ENCODE results near the gene MEOX1. TPM values are rescaled to one million over a fixed set of nuclear protein-coding genes. Genes with fewer than 3 reads are reported as not detected.

MEOX1 gene
- total and polyA plus RNA-seq, 2 of the 4 experiments (the other 2 are of a cell fraction): 0.48 to 0.72 TPM

GRCh38 chr17:43703630-43704029 lies 41.9 kb upstream of the MEOX1 start:
- Histone ChIP-seq H3K9me3 (ENCODE audit: control insufficient read depth, insufficient read depth, low read length) (peaks cover 9% of the 10 kb centered on the region), H3K36me3 (ENCODE audit: control insufficient read depth, insufficient read depth, low read length) (no peaks in the 10 kb centered on the region), H3K9me1 (ENCODE audit: insufficient read depth, low read length) (no peaks in the 10 kb centered on the region), H3K14ac (replicated peaks; ENCODE audit: low read depth, low read length) (no peak overlapping the region), H3K27ac (ENCODE audit: insufficient read depth, low read length) (no peak overlapping the region), H2AFZ (replicated peaks; ENCODE audit: low read length, poor library complexity) (no peak overlapping the region), H2BK20ac (ENCODE audit: low read depth, low read length) (no peak overlapping the region), H4K8ac (ENCODE audit: low read depth in 2 of 2, low read length in 2 of 2) (no peak overlapping the region), H2BK15ac (ENCODE audit: low read depth, low read length) (no peak overlapping the region), H3K9ac (ENCODE audit: low read depth, low read length) (no peak overlapping the region), H3K79me1 (ENCODE audit: low read depth in 1 of 2, low read length in 2 of 2) (no peaks in the 10 kb centered on the region), H3K4me3 (ENCODE audit: insufficient read depth, low read depth, low read length) (no peak overlapping the region), H3K4ac (ENCODE audit: low read depth, low read length) (no peak overlapping the region), H3K4me2 (ENCODE audit: low read depth, low read length) (no peak overlapping the region), H4K5ac (ENCODE audit: low read depth, low read length) (no peak overlapping the region), H3K4me1 (ENCODE audit: control insufficient read depth, insufficient read depth, low read length) (peaks cover 5% of the 10 kb centered on the region; the same call in 1 of the 2 replicates), H3K23ac (ENCODE audit: low read depth, low read length) (no peak overlapping the region), H2AK9ac (replicated peaks; ENCODE audit: low read depth, low read length, poor library complexity) (no peak overlapping the region), H3K18ac (ENCODE audit: low read depth, low read length) (no peak overlapping the region), H4K20me1 (ENCODE audit: insufficient read depth, low read length) (no peaks in the 10 kb centered on the region), H4K91ac (ENCODE audit: insufficient read depth, low read depth, low read length) (no peak overlapping the region), H2BK5ac (ENCODE audit: low read depth, low read length, poor library complexity, severe bottlenecking) (no peak overlapping the region), H2AK5ac (ENCODE audit: low read depth, low read length) (no peak overlapping the region), H3K27me3 (ENCODE audit: control insufficient read depth, insufficient read depth, low read length) (peaks cover 22% of the 10 kb centered on the region), H2BK120ac (ENCODE audit: low read depth, low read length) (no peak overlapping the region), H3K56ac (ENCODE audit: extremely low read depth, insufficient read depth, low read length) (no peak overlapping the region)
- POLR2A ChIA-PET (ENCODE audit: unreplicated experiment): no interaction called here
- CTCF ChIA-PET: no interaction called here
- in situ Hi-C loops (cut with MboI; ENCODE audit: low sequenced_read_pairs): no loop called here
- dilution Hi-C loops (cut with HindIII; ENCODE audit: low sequenced_read_pairs, unreplicated experiment): no loop called here
- no peak for DNase-seq
- ATAC-seq (ENCODE audit: low read depth): no peak
- BruUV-seq (replicated peaks): no TSS peak
- WGBS, 2 experiments (ENCODE audit: extremely low coverage in 2 of 2, insufficient read length in 1 of 2): no CpG with 5 or more reads among the region's 3 CpGs
- no peak for TF ChIP-seq FOS (IDR thresholded peaks at IDR 0.05; ENCODE audit: low read depth, low read length)
- TF ChIP-seq RAD21 (IDR thresholded peaks at IDR 0.05; ENCODE audit: low read length): no peak
- TF ChIP-seq RFX5 (IDR thresholded peaks at IDR 0.05; ENCODE audit: low read depth, low read length): no peak
- intact Hi-C loops (cut with micrococcal nuclease): no loop called here

Measured in IMR-90 (cell line).